Mucosa of gallbladder (tissue), 1 donor: ENCODE data around the gene PCNX1. TPM values are rescaled to one million over a fixed set of nuclear protein-coding genes. Genes with fewer than 3 reads are reported as not detected.

Experiments
- DNase-seq: peaks from one replicate; pipeline ENCODE4 v3.0.0-alpha.2; 2020; ENCODE audit warnings: low spot score
- total RNA-seq: library from RNA; stranded (reverse); gene quantifications from one replicate; pipeline ENCODE4 v1.2.1, GENCODE V29; 2021
- donor health status: DM: no; HTN: no; CAD: no.

The PCNX1 gene
- total RNA-seq, 1 donor from 2014 or later = 42.6 TPM

- DNase-seq = no peak
Measured at GRCh38 chr14:70962935-70963334, 55.7 kb downstream of the PCNX1 start.

DNA sequence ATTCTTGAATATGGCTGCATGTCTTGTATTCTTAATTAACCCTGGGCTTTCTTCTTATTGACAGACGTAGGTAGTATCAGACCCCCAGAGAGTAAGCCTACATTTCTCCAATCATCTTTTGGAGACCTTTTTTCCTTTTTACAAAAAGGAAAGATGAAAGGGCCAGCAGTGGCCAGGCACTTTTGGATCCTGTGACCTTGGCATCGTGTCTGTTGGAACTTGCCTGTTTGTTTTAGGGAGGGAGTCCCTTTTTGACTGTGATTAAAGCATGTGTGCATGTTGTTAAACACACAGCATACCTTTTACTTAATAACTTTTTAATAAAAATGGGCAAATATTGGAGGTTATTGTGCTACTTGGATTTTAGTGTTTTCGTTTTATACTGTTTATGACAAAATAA lies 57.2 kb downstream of the PCNX1 start:
- DNase-seq = no peak

GRCh38 chr14:70971560-70971959 lies 64.3 kb downstream of the PCNX1 start:
- DNase-seq = no peak

GRCh38 chr14:70972107-70972976 lies 65.1 kb downstream of the PCNX1 start:
- peak; percentile 90 for DNase-seq

GRCh38 chr14:70976591-70976990 lies 69.3 kb downstream of the PCNX1 start:
- DNase-seq = no peak

GRCh38 chr14:70981000-70981952 lies 74.0 kb downstream of the PCNX1 start:
- DNase-seq = no peak

DNA sequence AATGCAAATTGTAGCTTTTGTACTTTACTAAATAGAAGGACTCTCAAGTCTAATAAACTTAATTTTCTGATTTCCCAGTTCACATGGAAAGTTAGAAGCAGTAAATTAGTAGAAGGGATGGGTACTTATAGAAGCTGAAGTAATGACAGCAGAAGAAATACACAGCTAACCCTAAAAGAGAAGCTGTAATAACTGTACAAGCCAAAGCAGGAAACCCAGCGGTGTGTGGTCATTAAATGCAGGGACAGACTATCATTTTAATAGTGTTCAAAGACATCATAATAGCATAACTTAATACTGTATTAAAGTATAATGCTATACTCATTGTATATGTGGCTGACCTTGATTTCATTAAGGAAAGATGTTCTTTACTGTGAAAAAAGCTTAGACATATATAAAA lies 74.9 kb downstream of the PCNX1 start:
- no peak for DNase-seq

- DNase-seq = no peak
Measured at GRCh38 chr14:70987041-70987440, 79.8 kb downstream of the PCNX1 start.

GRCh38 chr14:70988452-70988851 lies 81.2 kb downstream of the PCNX1 start:
- no peak for DNase-seq

- DNase-seq = no peak
Measured at GRCh38 chr14:70993931-70994330, 86.7 kb downstream of the PCNX1 start.

GRCh38 chr14:70995211-70995610 lies 88.0 kb downstream of the PCNX1 start:
- no peak for DNase-seq

DNA sequence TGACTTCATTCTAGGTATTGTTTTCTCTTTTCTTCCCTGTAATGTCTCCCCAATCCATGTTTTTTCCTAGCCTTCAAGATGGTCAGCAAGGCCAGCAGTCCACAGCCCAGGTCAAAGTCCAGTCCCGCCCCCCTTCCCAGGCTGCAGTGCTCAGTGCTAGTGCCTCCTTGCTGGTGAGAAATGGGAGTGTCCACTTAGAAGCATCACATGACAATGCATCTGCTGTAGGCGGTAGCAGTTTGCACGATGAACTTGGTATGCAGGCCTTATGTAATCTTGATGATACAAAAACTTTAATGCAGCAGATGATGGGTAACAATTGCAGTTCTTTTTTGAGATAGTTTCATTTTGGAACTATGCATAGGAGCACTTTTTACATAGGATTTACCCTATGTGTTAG lies 88.4 kb downstream of the PCNX1 start:
- DNase-seq = no peak

DNA sequence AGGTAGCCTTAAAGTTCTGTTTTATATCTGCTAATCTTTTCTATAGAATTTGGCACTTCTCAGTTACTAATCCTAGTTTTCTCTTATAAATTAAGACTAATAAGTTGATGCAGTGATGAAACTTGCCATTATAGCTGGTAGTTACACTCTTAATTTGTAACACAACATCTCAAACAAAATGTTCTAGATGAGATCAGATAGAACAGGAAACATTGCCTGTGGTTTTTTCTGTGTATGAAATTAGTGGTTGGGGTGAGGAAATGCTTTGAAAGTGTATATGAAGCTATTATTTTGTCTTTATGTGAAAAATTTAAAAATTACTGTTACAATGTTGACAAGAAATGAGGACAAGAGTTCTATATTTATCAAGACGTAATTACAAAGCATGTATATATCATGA lies 91.9 kb downstream of the PCNX1 start:
- no peak for DNase-seq

DNA sequence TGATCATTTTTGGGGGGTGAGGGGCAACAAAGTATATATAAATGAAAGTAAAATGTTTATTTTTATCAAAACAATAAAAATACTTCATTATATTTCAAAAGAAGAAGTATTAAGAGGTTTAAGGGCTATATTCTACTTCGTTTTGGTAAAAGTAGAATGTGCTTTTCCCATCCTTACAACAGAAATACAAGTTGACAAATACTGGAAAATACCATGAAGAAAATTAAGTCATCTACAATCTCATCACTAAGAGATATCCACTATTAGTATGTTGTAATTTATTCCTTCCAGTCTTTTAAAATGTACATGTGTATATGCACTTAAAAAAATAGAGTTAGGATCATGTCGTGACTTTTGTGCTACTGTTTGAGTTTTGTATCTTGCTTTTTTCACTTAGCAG lies 92.8 kb downstream of the PCNX1 start:
- no peak for DNase-seq

- no peak for DNase-seq
Measured at GRCh38 chr14:71001742-71002141, 94.5 kb downstream of the PCNX1 start.

DNA sequence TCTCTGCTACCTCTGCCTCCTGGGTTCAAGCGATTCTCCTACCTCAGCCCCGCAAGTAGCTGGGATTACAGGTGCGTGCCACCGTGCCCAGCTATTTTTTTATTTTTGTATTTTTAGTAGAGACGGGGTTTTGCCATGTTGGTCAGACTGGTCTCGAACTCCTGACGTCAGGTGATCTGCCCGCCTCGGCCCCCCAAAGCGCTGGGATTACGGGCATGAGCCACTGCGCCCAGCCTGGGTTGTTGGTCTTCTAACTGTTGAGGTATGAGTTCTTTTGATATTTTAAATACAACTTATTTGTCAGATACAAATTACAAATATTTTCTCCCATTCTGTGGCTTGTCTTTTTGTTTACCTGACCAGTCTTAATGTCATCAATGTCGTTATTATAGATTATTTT lies 95.9 kb downstream of the PCNX1 start:
- no peak for DNase-seq

DNA sequence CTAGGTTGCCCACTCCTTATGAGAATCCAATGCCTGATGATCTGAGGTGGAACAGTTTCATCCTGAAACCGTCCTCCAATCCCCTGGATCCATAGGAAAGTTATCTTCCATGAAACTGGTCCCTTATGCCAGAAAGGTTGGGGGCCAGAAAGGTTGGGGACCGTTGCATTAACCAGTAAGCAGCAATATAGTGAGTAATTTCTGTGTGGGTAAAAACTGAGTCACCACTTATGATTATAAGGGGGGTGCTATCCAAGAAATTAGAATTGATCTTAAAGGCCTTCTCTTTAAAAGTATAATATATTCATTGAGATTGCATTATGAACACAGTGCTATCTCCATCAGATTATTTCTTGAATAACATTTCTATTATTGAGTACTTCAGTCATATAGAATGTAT lies 97.2 kb downstream of the PCNX1 start:
- DNase-seq = no peak

- no peak for DNase-seq
Measured at GRCh38 chr14:71005076-71005475, 97.8 kb downstream of the PCNX1 start.

DNA sequence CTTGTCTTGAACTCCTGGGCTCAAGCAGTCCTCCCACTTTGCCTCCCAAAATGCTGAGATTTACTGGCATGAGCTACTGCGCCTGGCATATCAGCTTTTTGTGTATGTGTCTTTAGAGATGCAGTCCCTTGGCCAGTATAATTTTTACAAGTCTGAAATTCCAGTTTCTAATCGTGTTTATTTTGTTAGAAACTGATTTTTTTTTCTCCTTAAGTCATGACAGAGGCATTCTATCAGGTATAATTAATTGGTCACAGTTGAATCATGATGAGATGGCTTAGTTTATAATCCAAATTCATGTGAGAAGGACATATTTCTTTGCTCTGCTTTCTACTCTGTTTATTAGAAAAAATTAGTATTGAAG lies 98.9 kb downstream of the PCNX1 start:
- DNase-seq = no peak

GRCh38 chr14:71011479-71011878 lies 104.2 kb downstream of the PCNX1 start:
- no peak for DNase-seq

DNA sequence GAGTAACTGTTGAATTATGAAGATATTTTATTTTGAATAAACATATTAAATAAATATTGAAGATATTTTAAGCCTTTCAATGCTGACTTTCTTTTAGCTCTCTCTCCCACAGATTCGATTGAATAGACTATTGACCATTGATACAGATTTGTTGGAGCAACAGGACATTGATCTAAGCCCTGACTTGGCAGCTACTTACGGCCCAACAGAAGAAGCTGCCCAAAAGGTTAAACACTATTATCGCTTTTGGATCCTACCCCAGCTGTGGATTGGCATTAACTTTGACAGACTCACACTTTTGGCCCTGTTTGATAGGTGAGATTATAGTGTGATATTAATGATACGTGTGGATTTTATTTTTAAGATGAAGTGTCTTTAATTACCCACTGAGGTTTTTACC lies 105.6 kb downstream of the PCNX1 start:
- DNase-seq = no peak

DNA sequence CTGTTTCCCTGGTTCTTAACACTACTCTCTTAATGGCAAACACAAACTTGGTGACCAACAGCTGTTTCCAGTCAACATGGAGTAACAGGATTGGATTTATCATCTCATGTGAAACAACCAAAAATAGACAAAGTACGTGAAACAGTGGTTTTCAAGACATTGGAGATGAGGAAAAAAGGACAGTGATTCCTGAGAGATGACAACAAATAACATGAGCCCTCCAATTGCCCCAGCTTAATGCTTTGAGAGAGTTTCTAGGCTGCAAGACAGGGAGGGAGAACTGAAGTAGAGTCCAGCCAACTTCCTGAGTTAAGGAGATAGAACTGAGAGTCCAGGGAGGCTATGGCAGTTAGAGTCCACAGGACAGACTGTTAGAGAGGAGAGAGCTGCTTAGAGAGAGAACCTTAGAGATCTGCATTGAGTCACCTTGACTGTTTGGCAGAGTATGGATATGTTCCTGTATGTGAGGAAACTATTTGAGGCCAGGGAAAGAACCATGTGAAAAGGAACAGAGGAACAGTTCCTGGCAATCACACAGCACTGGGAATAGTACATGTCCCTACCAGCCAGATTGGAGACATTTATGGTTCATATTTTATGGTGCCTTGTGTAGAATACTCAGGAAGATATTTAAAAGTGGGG lies 106.4 kb downstream of the PCNX1 start:
- DNase-seq = no peak
